ENCODE data around the gene PHYKPL. TPM values are rescaled to one million over a fixed set of nuclear protein-coding genes. Genes with fewer than 3 reads are reported as not detected.
A peak's percentile ranks its signal among the peaks of the same experiment; 100 is the strongest.

PHYKPL gene
- total RNA-seq, 1 experiment from 2014 or later: 112 TPM

GRCh38 chr5:178237431-178238312 is 5.1 kb upstream of the PHYKPL start:
- POLR2A ChIA-PET: interaction anchor here (0.7 to 1.9 kb wide), 9 partner anchors 10 to 390 kb away, joined by 3 to 7 read pairs (median 3); partner anchors contain the start of gene CLK4
- Mint-ChIP-seq H3K36me3 (ENCODE audit: insufficient read depth, unreplicated experiment) (no peaks in the 10 kb centered on the region), H3K27me3 (ENCODE audit: insufficient read depth, unreplicated experiment) (no peaks in the 10 kb centered on the region), H3K9me3 (ENCODE audit: unreplicated experiment) (no peaks in the 10 kb centered on the region), H3K4me1 (ENCODE audit: insufficient read depth, unreplicated experiment) (peaks cover 40% of the 10 kb centered on the region), H3K27ac (ENCODE audit: low read depth, unreplicated experiment) (peak overlapping the region; percentile 85), H3K4me3 (ENCODE audit: unreplicated experiment) (peak overlapping the region; percentile 36)
- TF ChIP-seq, protein P1, sequence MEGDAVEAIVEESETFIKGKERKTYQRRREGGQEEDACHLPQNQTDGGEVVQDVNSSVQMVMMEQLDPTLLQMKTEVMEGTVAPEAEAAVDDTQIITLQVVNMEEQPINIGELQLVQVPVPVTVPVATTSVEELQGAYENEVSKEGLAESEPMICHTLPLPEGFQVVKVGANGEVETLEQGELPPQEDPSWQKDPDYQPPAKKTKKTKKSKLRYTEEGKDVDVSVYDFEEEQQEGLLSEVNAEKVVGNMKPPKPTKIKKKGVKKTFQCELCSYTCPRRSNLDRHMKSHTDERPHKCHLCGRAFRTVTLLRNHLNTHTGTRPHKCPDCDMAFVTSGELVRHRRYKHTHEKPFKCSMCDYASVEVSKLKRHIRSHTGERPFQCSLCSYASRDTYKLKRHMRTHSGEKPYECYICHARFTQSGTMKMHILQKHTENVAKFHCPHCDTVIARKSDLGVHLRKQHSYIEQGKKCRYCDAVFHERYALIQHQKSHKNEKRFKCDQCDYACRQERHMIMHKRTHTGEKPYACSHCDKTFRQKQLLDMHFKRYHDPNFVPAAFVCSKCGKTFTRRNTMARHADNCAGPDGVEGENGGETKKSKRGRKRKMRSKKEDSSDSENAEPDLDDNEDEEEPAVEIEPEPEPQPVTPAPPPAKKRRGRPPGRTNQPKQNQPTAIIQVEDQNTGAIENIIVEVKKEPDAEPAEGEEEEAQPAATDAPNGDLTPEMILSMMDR (IDR thresholded peaks at IDR 0.05; ENCODE audit: unreplicated experiment): no peak
- CTCF ChIA-PET: interaction anchor here (0.6 to 1.9 kb wide), 7 partner anchors 11 to 313 kb away, joined by 3 to 6 read pairs (median 3); no protein-coding TSS in a partner anchor
- peak; percentile 89 for DNase-seq (ENCODE audit: unreplicated experiment)
- no TSS peak for BruUV-seq (replicated peaks)
- intact Hi-C loops (cut with micrococcal nuclease): loop anchor here (2.0 kb wide), 1 partner anchor 313 kb away; no protein-coding TSS in a partner anchor

GRCh38 chr5:178236679-178237078 is 4.1 kb upstream of the PHYKPL start:
- intact Hi-C loops (cut with micrococcal nuclease): loop anchor here (2.0 kb wide), 1 partner anchor 314 kb away; no protein-coding TSS in a partner anchor
- Mint-ChIP-seq H3K27me3 (ENCODE audit: insufficient read depth, unreplicated experiment) (no peaks in the 10 kb centered on the region), H3K27ac (ENCODE audit: low read depth, unreplicated experiment) (peak overlapping the region; percentile 85), H3K9me3 (ENCODE audit: unreplicated experiment) (no peaks in the 10 kb centered on the region), H3K36me3 (ENCODE audit: insufficient read depth, unreplicated experiment) (peaks cover 3% of the 10 kb centered on the region), H3K4me3 (ENCODE audit: unreplicated experiment) (no peak overlapping the region), H3K4me1 (ENCODE audit: insufficient read depth, unreplicated experiment) (peaks cover 40% of the 10 kb centered on the region)
- CTCF ChIA-PET: interaction anchor here (0.6 to 2.4 kb wide), 8 partner anchors 10 to 388 kb away, joined by 3 to 9 read pairs (median 3); no protein-coding TSS in a partner anchor
- DNase-seq (ENCODE audit: unreplicated experiment): no peak
- TF ChIP-seq, protein P1 (IDR thresholded peaks at IDR 0.05; ENCODE audit: unreplicated experiment): no peak
- POLR2A ChIA-PET: interaction anchor here (0.8 to 1.9 kb wide), 2 partner anchors 30 to 316 kb away, joined by 3 to 7 read pairs; no protein-coding TSS in a partner anchor
- no TSS peak for BruUV-seq (replicated peaks)

DNA sequence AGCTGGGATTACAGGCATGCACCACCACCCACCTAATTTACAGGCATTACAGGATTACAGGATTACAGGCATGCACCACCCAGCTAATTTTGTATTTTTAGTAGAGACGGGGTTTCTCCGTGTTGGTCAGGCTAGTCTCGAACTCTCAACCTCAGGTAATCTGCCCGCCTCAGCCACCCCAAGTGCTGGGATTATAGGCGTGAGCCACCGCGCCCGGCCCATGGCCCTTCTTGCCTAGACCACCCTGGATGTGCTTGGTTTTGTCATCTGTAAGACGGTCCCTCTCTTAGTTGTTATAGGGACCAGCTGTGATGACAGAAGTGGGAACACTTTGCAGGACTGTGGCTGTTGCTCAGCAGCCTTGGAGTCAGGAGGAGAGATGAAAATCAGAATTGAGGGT is 3.5 kb upstream of the PHYKPL start:
- CTCF ChIA-PET: interaction anchor here (0.6 to 2.4 kb wide), 9 partner anchors 10 to 389 kb away, joined by 3 to 9 read pairs (median 3); no protein-coding TSS in a partner anchor
- intact Hi-C loops (cut with micrococcal nuclease): loop anchor here (2.0 kb wide), 1 partner anchor 315 kb away; no protein-coding TSS in a partner anchor

More for the DNA sequence above, 3.5 kb upstream of the PHYKPL start:
- Mint-ChIP-seq H3K9me3 (ENCODE audit: unreplicated experiment) (no peaks in the 10 kb centered on the region), H3K4me3 (ENCODE audit: unreplicated experiment) (no peak overlapping the region), H3K36me3 (ENCODE audit: insufficient read depth, unreplicated experiment) (peaks cover 7% of the 10 kb centered on the region), H3K27ac (ENCODE audit: low read depth, unreplicated experiment) (no peak overlapping the region), H3K27me3 (ENCODE audit: insufficient read depth, unreplicated experiment) (no peaks in the 10 kb centered on the region), H3K4me1 (ENCODE audit: insufficient read depth, unreplicated experiment) (peaks cover 43% of the 10 kb centered on the region)
- DNase-seq (ENCODE audit: unreplicated experiment): no peak
- POLR2A ChIA-PET: interaction anchor here (0.8 kb wide), 1 partner anchor 316 kb away, joined by 3 read pairs; no protein-coding TSS in a partner anchor
- TF ChIP-seq, protein P1 (IDR thresholded peaks at IDR 0.05; ENCODE audit: unreplicated experiment): no peak
- no TSS peak for BruUV-seq (replicated peaks)

Data from MCF 10A (cell line).